ENCODE measurements around the gene RABGAP1L. TPM values are rescaled to one million over a fixed set of nuclear protein-coding genes. Genes with fewer than 3 reads are reported as not detected.

The RABGAP1L gene
- total and polyA plus RNA-seq, 10 of the 15 experiments (the other 5 are each of a cell fraction or from before 2014, with no cell fraction given), result 5.8 to 194 (median 113) TPM

GRCh38 chr1:174659823-174660222, 500.5 kb downstream of the RABGAP1L start (continued):
- no peak for TF ChIP-seq ZNF207 (IDR thresholded peaks at IDR 0.05; ENCODE audit: borderline replicate concordance)
- no peak for TF ChIP-seq ETV6 (conservative IDR thresholded peaks at IDR 0.05 in 1 of 2, IDR thresholded peaks at IDR 0.05 in 1 of 2; ENCODE audit: borderline replicate concordance in 1 of 2, low read depth in 1 of 2)
- TF ChIP-seq CEBPZ (IDR thresholded peaks at IDR 0.05; ENCODE audit: low read depth, low read length), result no peak
- TF ChIP-seq CUX1 (IDR thresholded peaks at IDR 0.05; ENCODE audit: insufficient replicate concordance, low read depth, low read length), result no peak
- TF ChIP-seq SIX5 (IDR thresholded peaks at IDR 0.05; ENCODE audit: low read depth, low read length, severe bottlenecking), result no peak

All from GM12878 (cell line).